ENCODE data around the gene RNF41. TPM values are rescaled to one million over a fixed set of nuclear protein-coding genes. Genes with fewer than 3 reads are reported as not detected.

RNF41 gene
- total RNA-seq, 4 donors from 2014 or later, result 64.4 to 165 (median 109) TPM

GRCh38 chr12:56229916-56230431, 8.3 kb upstream of the RNF41 start, which contains the start of gene SLC39A5:
TSS of gene SLC39A5 (plus strand) at chr12:56230051. CDS start at chr12:56231275, 1,224 bp downstream.
- Histone ChIP-seq H3K27ac (replicated peaks in 1 of 4) (no peak within 1 kb of the TSS), H3K36me3 (peaks cover 0 to 36% (median 16%) of the 10 kb centered on the region in 4 donors), H3K4me3 (no peak within 1 kb of the TSS), H3K4me1 (peaks cover 1 to 10% (median 6%) of the 10 kb centered on the region in 4 donors), H3K9me3 (no peaks in the 10 kb centered on the region), H3K27me3 (no peaks in the 10 kb centered on the region)
- no peak for TF ChIP-seq POLR2A (IDR thresholded peaks at IDR 0.05; ENCODE audit: low read depth)
- no peak for DNase-seq (ENCODE audit: extremely low spot score)
- 75% methylated on average over 3 of the region's 4 CpGs for WGBS
- intact Hi-C loops (cut with DNase I), result no loop called here

- no peak for DNase-seq (ENCODE audit: extremely low spot score)
- intact Hi-C loops (cut with DNase I), result no loop called here
- H3K36me3 ChIP-seq, result peaks cover 0 to 36% (median 16%) of the 10 kb centered on the region in 4 donors
- peaks cover 5 to 17% (median 12%) of the 10 kb centered on the region in 4 donors for H3K4me1 ChIP-seq
- no peak overlapping the region for H3K27ac ChIP-seq (replicated peaks in 1 of 4)
- H3K4me3 ChIP-seq, result no peak overlapping the region
- WGBS, result 90% methylated on average over 6 of the region's 7 CpGs
- no peaks in the 10 kb centered on the region for H3K9me3 ChIP-seq
- TF ChIP-seq POLR2AphosphoS5 (IDR thresholded peaks at IDR 0.05), result no peak
- no peak for TF ChIP-seq POLR2A (IDR thresholded peaks at IDR 0.05; ENCODE audit: low read depth)
- TF ChIP-seq CTCF (IDR thresholded peaks at IDR 0.05), result no peak
- TF ChIP-seq EP300 (IDR thresholded peaks at IDR 0.05), result no peak
- no peaks in the 10 kb centered on the region for H3K27me3 ChIP-seq
Measured at GRCh38 chr12:56229082-56229481, 7.4 kb upstream of the RNF41 start.

- intact Hi-C loops (cut with DNase I), result loop anchor here (1.0 to 2.0 kb wide), 3 partner anchors 18 to 106 kb away; partner anchors contain the start of gene ZC3H10
- 62% methylated on average over 8 of the region's 11 CpGs for WGBS
Measured at GRCh38 chr12:56224954-56225353, 3.2 kb upstream of the RNF41 start.

GRCh38 chr12:56224102-56224701, 2.5 kb upstream of the RNF41 start, which contains the start of gene NABP2:
TSS of gene NABP2 (plus strand) at chr12:56224342. CDS start at chr12:56224857, 515 bp downstream.
- intact Hi-C loops (cut with DNase I), result loop anchor here (1.0 to 2.0 kb wide), 3 partner anchors 17 to 105 kb away; partner anchors contain the start of gene ZC3H10
- 2% methylated on average over 8 of the region's 41 CpGs for whole genome bisulfite sequencing
- Histone ChIP-seq H3K27ac (replicated peaks in 1 of 4) (peak within 1 kb of the TSS; percentile 94 to 98 (median 96)), H3K4me3 (peak within 1 kb of the TSS; percentile 57 to 65 (median 60)), H3K36me3 (peaks cover 0 to 33% (median 14%) of the 10 kb centered on the region in 4 donors), H3K4me1 (peaks cover 38 to 56% (median 50%) of the 10 kb centered on the region in 4 donors), H3K9me3 (no peaks in the 10 kb centered on the region), H3K27me3 (no peaks in the 10 kb centered on the region)
- peak; percentile 99 for DNase-seq (ENCODE audit: extremely low spot score)
- TF ChIP-seq EP300 (IDR thresholded peaks at IDR 0.05) (no peak), POLR2A (IDR thresholded peaks at IDR 0.05; ENCODE audit: low read depth) (no peak), POLR2AphosphoS5 (IDR thresholded peaks at IDR 0.05) (peak; percentile 74 to 91), CTCF (IDR thresholded peaks at IDR 0.05) (peak in 2 of 3 experiments; percentile 95 to 98)

More at GRCh38 chr12:56224954-56225353, 3.2 kb upstream of the RNF41 start:
- Histone ChIP-seq H3K36me3 (peaks cover 0 to 36% (median 16%) of the 10 kb centered on the region in 4 donors), H3K4me1 (peaks cover 31 to 48% (median 43%) of the 10 kb centered on the region in 4 donors), H3K9me3 (no peaks in the 10 kb centered on the region), H3K4me3 (peak overlapping the region; percentile 57 to 65 (median 60)), H3K27me3 (no peaks in the 10 kb centered on the region), H3K27ac (replicated peaks in 1 of 4) (peak overlapping the region; percentile 65 to 98 (median 95))
- no peak for DNase-seq (ENCODE audit: extremely low spot score)
- TF ChIP-seq POLR2A (IDR thresholded peaks at IDR 0.05; ENCODE audit: low read depth), result no peak
- no peak for TF ChIP-seq CTCF (IDR thresholded peaks at IDR 0.05)
- no peak for TF ChIP-seq EP300 (IDR thresholded peaks at IDR 0.05)

- no peaks in the 10 kb centered on the region for H3K9me3 ChIP-seq
- H3K4me3 ChIP-seq, result peak overlapping the region; percentile 57 to 65 (median 60)
- peaks cover 40 to 61% (median 56%) of the 10 kb centered on the region in 4 donors for H3K4me1 ChIP-seq
- TF ChIP-seq CTCF (IDR thresholded peaks at IDR 0.05), result no peak
- TF ChIP-seq POLR2AphosphoS5 (IDR thresholded peaks at IDR 0.05), result no peak
- TF ChIP-seq POLR2A (IDR thresholded peaks at IDR 0.05; ENCODE audit: low read depth), result no peak
- TF ChIP-seq EP300 (IDR thresholded peaks at IDR 0.05), result no peak
- WGBS, result 31% methylated on average over 15 of the region's 15 CpGs
- H3K27me3 ChIP-seq, result no peaks in the 10 kb centered on the region
- DNase-seq (ENCODE audit: extremely low spot score), result no peak
- H3K27ac ChIP-seq (replicated peaks in 1 of 4), result peak overlapping the region; percentile 94 to 98 (median 96)
- H3K36me3 ChIP-seq, result peaks cover 0 to 28% (median 9%) of the 10 kb centered on the region in 4 donors
- intact Hi-C loops (cut with DNase I), result loop anchor here (1.0 to 2.0 kb wide), 3 partner anchors 17 to 105 kb away; partner anchors contain the start of gene ZC3H10
Measured at GRCh38 chr12:56223571-56224101, 1.9 kb upstream of the RNF41 start.
